Renal cortical epithelial cell (primary cell): ENCODE measurements around the gene TFIP11. TPM values are rescaled to one million over a fixed set of nuclear protein-coding genes. Genes with fewer than 3 reads are reported as not detected.
A peak's percentile ranks its signal among the peaks of the same experiment; 100 is the strongest.

Experiments
- DNase-seq: peaks from one replicate; pipeline ENCODE4 v3.0.0-alpha.2; 2011; ENCODE audit warnings: low read depth
- total RNA-seq: library from RNA; depleted of rRNA; stranded (reverse); fragments of >200 nt; gene quantifications from 2 replicates; pipeline ENCODE4 v1.2.3, GENCODE V29; 2014

Gene TFIP11
- total RNA-seq, 1 donor from 2014 or later = 50.4 TPM

GRCh38 chr22:26503758-26504157 is 8.5 kb downstream of the TFIP11 start:
- no peak for DNase-seq

GRCh38 chr22:26502688-26503561 is 9.3 kb downstream of the TFIP11 start:
- DNase-seq = no peak

DNA sequence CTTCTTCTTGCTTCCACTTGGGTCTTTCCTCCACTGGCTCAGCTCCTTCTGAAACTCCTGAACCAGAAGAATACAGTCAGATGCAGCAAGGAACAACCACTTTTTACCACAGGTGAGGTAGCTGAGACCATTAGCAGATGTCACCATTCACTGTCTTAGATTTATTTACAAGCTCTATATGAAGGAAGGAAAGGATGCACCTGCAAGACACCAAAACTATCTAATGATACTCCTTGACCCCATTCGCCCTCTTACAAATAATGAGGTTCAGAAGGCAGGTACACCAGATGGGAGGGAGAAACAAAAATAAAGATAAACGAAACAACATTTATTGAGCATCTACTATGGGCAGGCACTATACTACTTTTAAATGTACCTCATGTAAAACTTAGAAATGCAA is 10.3 kb downstream of the TFIP11 start:
- DNase-seq = no peak

- no peak for DNase-seq
These were observed 13.0 kb downstream of the TFIP11 start for GRCh38 chr22:26499188-26499703.

GRCh38 chr22:26496456-26496855 is 15.8 kb downstream of the TFIP11 start:
- DNase-seq = no peak

DNA sequence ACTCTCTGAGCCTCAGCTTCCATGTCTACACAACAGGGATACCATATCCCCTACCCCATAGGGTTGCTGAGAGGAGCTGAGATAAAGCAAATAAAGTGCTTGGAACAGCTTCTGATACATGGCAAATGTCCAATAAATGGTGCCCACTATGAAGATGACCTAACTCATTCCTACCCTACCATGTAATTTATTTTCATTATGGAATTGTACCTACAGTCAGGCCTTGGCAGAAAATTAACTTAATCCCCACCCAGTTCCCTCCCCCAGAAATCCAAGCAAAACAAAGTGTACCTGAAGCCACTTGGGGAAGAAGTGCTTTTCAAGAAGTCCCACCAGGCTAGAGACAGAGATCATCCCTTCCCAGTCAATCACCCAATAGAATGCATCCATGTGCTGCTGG is 17.8 kb downstream of the TFIP11 start:
- no peak for DNase-seq

- no peak for DNase-seq
These were observed 20.1 kb downstream of the TFIP11 start for GRCh38 chr22:26492220-26492619.

- peak; percentile 50 for DNase-seq
These were observed 22.7 kb downstream of the TFIP11 start for GRCh38 chr22:26489447-26490036.

DNA sequence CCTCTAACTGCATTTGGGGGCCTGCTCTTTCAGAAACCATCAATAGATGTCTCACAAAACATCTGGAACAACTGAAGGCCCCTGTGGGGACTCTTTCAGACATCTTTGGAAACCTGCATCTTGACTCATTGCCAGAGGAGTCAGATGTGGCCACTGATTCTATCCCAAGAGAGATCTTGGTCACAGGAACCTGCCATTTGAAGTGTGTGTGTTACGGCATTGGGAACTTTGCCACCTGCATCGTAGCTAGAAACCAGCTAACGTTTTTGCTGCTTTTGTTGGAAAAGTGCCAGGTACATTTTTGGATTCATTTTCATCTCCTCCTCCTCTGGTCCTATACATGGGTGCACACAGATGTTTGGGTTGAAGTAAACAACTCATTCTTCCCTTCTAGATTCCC is 24.3 kb downstream of the TFIP11 start:
- DNase-seq = no peak

DNA sequence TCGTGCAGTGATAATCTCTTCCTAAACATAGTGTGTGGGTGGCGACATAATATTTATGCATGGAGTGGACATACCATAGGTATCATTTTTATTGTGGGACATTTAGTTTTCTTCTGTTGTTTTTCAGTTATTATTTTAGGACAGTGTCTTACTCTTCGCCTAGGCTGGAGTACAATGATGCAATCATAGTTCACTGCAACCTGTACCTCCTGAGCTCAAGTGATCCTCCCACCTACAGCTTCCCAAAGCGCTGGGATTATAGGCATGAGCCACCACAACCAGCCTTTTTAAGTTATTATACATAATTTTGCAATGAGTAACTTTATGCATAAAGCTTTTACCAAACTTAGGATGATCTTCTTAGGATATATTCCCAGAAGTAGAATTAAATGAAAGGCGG is 25.9 kb downstream of the TFIP11 start:
- no peak for DNase-seq

- DNase-seq = no peak
These were observed 26.4 kb downstream of the TFIP11 start for GRCh38 chr22:26485806-26486390.

- DNase-seq = no peak
These were observed 27.3 kb downstream of the TFIP11 start for GRCh38 chr22:26485013-26485412.

GRCh38 chr22:26484360-26484706 is 27.9 kb downstream of the TFIP11 start:
- DNase-seq = no peak

DNA sequence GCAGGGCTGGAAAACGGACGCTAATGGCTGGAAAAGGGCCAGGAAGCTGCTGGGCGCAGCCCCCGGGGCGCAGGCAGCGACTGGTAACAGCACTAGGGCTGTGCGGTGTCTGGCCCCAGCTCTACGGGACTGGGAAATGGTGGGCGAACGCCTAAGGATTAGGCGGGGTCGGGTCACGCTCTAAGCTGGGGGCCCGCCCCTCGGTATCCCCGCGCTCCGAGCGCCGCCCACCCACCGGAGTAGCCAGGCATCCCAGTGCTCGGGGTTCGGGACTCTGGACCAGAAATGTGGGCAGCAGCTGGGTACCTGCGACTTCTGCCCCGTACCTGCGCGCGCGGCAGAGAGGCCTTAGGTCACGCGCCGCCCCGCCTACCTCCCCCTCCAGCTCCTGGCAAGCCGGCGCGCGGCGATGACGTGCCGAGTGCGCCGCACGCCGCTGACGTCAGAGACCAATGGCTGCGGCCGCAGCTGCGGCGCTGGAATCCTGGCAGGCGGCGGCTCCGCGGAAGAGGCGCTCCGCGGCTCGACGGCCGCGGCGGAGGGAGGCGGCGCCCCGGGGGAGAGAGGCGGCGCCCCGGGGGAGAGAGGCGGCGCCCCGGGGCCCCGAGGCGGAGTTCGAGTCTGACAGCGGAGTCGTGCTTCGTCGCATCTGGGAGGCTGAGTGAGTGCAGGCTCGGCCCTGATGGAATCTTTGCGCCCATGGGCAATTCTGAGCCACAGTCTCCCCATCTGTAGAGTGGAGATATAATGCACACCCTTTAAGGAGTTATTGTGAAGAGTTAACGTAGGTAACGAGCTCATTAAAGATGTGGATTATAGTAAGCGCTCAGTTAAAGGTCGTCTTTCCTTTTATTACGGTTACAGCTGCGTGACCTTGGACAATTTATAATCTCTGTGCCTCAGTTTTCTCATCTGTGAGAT is 28.6 kb downstream of the TFIP11 start, which contains the start of the genes HPS4 and SRRD:
Gene HPS4, minus strand, starts transcription at position 345 of the 921 bp plus-strand sequence. CDS start 2,021 bp downstream, outside the sequence.
Gene SRRD, plus strand, starts transcription at position 439 of the 921 bp plus-strand sequence. Its CDS starts 14 bp downstream, at position 453.
- DNase-seq = peak; percentile 60

GRCh38 chr22:26483043-26483438 is 29.2 kb downstream of the TFIP11 start:
- no peak for DNase-seq

DNA sequence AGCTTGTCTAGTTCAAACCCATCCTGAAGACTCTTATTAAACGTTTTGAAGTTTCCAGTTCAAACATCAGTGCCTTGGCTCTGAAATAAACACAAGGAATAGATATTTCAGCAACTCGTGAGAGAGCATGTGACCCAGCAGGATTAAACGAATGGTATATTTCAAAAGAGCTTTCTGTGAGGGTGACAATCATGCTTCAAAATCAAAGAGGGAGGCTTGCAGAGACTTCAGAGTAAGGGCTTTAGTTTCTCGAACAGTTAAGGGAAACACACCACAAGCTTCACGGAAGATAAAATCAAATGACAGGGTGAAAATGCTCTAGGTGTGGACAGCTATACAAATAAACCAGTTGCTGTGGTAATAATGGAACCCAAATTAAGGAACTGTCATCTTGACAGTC is 30.1 kb downstream of the TFIP11 start:
- DNase-seq = no peak

- no peak for DNase-seq
These were observed 30.6 kb downstream of the TFIP11 start for GRCh38 chr22:26481694-26482093.

DNA sequence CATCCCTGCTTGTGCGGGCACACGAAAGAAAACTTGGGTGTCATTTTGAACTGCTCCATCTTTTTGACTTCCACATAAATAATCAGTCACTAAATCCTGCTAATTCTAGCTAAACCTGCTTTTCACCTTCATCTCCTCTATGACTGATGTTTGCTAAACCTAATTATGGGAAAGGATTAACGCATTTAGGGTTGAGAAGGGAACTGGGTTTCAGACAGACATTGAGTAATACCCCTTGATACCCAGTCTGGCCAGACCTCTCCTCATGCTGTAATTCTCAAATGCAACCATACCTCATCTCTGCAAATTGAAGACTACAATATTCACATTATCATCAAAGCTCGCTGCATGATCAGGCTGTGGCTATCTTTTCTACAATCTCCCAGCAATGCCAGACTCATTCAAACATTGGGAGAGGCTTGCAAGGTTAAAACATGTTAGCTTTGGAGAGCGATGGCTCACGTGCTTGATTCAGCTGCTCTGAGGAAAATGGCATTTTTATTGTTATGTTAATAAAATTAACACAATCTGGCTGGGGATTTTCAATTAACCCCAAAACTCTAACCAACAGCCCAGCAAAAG is 31.1 kb downstream of the TFIP11 start:
- no peak for DNase-seq

- DNase-seq = no peak
These were observed 31.7 kb downstream of the TFIP11 start for GRCh38 chr22:26480611-26480932.

GRCh38 chr22:26479792-26480610 is 32.3 kb downstream of the TFIP11 start:
- DNase-seq = peak; percentile 26
